ENCODE results near the gene N4BP3. TPM values are rescaled to one million over a fixed set of nuclear protein-coding genes. Genes with fewer than 3 reads are reported as not detected.
A peak's percentile ranks its signal among the peaks of the same experiment; 100 is the strongest.

N4BP3 gene
- total and polyA plus RNA-seq, 2 of the 13 experiments (the other 11 are each of a cell fraction or from before 2014, with no cell fraction given): 0.13 TPM; not detected in 1

DNA sequence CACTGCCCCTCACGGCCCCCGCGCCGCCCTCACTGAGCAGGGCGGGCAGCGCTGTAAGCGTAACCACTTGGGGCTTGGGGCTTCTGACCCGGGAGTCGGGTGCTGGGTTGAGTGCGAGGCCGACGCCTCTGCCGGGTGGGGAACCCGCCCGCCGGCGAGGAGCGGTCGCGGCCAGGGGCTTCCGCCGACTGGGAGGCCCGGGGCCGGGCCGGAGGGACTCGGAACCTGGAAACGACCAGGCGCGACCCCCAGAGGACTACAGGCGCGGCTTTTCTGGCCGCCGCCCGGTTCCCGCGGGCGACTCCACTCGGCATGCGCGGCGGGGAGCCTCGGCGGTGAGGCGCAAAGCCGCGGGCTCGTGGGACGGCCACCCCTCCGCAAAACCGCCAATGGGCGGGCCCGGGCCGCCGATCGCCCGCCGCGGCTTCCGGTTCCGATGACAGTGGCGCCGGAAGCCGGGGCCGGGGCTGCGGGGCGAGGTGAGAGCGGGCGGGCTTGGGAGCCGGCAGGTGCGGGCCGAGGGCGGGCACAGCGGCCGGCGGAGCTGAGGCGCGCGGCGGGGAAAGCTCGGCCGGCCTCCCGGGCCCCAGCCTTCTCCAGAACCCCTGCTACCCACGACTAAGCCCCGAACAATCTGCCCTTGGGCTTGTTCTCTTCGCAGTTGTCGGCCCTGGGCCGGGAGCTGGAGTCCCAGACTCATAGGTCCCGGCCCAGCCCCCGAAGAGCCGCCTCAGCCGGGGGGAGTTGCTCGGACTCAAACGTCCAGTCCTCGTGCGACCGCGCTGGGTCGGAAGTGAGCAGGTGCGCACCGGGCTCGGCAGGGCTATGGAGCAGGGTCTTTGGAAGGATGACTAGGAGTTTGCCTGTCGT, 17.5 kb downstream of the N4BP3 start, which contains the start of gene RMND5B (continued):
- TF ChIP-seq, protein P1, sequence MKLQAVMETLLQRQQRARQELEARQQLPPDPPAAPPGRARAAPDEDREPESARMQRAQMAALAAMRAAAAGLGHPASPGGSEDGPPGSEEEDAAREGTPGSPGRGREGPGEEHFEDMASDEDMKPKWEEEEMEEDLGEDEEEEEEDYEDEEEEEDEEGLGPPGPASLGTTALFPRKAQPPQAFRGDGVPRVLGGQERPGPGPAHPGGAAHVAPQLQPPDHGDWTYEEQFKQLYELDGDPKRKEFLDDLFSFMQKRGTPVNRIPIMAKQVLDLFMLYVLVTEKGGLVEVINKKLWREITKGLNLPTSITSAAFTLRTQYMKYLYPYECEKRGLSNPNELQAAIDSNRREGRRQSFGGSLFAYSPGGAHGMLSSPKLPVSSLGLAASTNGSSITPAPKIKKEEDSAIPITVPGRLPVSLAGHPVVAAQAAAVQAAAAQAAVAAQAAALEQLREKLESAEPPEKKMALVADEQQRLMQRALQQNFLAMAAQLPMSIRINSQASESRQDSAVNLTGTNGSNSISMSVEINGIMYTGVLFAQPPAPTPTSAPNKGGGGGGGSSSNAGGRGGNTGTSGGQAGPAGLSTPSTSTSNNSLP (IDR thresholded peaks at IDR 0.05; ENCODE audit: low read depth, low read length): no peak
- TF ChIP-seq, protein P2, sequence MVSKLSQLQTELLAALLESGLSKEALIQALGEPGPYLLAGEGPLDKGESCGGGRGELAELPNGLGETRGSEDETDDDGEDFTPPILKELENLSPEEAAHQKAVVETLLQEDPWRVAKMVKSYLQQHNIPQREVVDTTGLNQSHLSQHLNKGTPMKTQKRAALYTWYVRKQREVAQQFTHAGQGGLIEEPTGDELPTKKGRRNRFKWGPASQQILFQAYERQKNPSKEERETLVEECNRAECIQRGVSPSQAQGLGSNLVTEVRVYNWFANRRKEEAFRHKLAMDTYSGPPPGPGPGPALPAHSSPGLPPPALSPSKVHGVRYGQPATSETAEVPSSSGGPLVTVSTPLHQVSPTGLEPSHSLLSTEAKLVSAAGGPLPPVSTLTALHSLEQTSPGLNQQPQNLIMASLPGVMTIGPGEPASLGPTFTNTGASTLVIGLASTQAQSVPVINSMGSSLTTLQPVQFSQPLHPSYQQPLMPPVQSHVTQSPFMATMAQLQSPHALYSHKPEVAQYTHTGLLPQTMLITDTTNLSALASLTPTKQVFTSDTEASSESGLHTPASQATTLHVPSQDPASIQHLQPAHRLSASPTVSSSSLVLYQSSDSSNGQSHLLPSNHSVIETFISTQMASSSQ (IDR thresholded peaks at IDR 0.05; ENCODE audit: low read depth): no peak
- TF ChIP-seq, protein P2 (CRISPR knock-in tag; IDR thresholded peaks at IDR 0.05; ENCODE audit: borderline replicate concordance): peak; percentile 57; the same call in 1 of the 2 replicates
- TF ChIP-seq, protein P3, sequence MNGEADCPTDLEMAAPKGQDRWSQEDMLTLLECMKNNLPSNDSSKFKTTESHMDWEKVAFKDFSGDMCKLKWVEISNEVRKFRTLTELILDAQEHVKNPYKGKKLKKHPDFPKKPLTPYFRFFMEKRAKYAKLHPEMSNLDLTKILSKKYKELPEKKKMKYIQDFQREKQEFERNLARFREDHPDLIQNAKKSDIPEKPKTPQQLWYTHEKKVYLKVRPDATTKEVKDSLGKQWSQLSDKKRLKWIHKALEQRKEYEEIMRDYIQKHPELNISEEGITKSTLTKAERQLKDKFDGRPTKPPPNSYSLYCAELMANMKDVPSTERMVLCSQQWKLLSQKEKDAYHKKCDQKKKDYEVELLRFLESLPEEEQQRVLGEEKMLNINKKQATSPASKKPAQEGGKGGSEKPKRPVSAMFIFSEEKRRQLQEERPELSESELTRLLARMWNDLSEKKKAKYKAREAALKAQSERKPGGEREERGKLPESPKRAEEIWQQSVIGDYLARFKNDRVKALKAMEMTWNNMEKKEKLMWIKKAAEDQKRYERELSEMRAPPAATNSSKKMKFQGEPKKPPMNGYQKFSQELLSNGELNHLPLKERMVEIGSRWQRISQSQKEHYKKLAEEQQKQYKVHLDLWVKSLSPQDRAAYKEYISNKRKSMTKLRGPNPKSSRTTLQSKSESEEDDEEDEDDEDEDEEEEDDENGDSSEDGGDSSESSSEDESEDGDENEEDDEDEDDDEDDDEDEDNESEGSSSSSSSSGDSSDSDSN (CRISPR knock-in tag; IDR thresholded peaks at IDR 0.05): peak; percentile 85; the same call in 1 of the 2 replicates
- TF ChIP-seq ZMYM4 (CRISPR knock-in tag; IDR thresholded peaks at IDR 0.05) (peak; percentile 29; the same call in 1 of the 2 replicates), GTF2F1 (IDR thresholded peaks at IDR 0.05; ENCODE audit: low read length) (no peak), ZNF33B (CRISPR knock-in tag; IDR thresholded peaks at IDR 0.05) (peak; percentile 71; the same call in 1 of the 2 replicates), TAF15 (IDR thresholded peaks at IDR 0.05; ENCODE audit: low read depth, low read length, poor library complexity, severe bottlenecking) (peak; percentile 20), NCOR1 (IDR thresholded peaks at IDR 0.05; ENCODE audit: borderline replicate concordance, low read length) (no peak), HDAC1 (CRISPR knock-in tag; IDR thresholded peaks at IDR 0.05) (peak; percentile 82), ZNF501 (CRISPR knock-in tag; IDR thresholded peaks at IDR 0.05) (peak; percentile 75), MED13 (CRISPR knock-in tag; IDR thresholded peaks at IDR 0.05) (peak; percentile 79; the same call in 1 of the 2 replicates), RELA (CRISPR knock-in tag; IDR thresholded peaks at IDR 0.05) (no peak), ELF1 (CRISPR knock-in tag; IDR thresholded peaks at IDR 0.05) (0 out of 2 replicates have a peak, but pooled peaks have one; percentile 16), TBL1XR1 (IDR thresholded peaks at IDR 0.05; ENCODE audit: borderline replicate concordance, low read length, partially characterized antibody) (no peak)
- TF ChIP-seq, protein P4, sequence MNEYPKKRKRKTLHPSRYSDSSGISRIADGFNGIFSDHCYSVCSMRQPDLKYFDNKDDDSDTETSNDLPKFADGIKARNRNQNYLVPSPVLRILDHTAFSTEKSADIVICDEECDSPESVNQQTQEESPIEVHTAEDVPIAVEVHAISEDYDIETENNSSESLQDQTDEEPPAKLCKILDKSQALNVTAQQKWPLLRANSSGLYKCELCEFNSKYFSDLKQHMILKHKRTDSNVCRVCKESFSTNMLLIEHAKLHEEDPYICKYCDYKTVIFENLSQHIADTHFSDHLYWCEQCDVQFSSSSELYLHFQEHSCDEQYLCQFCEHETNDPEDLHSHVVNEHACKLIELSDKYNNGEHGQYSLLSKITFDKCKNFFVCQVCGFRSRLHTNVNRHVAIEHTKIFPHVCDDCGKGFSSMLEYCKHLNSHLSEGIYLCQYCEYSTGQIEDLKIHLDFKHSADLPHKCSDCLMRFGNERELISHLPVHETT (CRISPR knock-in tag; conservative IDR thresholded peaks at IDR 0.05): 0 out of 2 replicates have a peak, but pooled peaks have one; percentile 34
- TF ChIP-seq, protein P5, sequence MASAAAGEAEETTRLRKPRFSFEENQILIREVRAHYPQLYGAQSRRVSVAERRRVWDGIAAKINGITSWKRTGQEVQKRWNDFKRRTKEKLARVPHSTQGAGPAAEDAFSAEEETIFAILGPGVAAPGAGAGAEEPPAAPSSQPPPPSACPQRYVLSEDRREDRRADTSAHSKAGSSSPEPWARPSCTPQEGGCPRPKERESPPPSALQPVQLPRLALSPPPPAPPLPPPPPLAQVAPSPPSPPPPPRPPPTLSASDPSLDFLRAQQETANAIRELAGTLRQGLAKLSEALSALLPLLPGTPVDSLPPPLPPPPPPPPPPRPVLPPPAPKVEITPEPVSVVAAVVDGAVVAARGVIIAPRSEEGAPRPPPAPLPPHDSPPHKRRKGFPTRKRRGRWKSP (CRISPR knock-in tag; IDR thresholded peaks at IDR 0.05): peak; percentile 92
